ENCODE results near the gene DPEP1. TPM values are rescaled to one million over a fixed set of nuclear protein-coding genes. Genes with fewer than 3 reads are reported as not detected.

DPEP1 gene
- total RNA-seq, 1 donor from 2014 or later = 0.36 TPM

GRCh38 chr16:89604764-89605163 lies 8.7 kb upstream of the DPEP1 start:
- H3K9me3 Mint-ChIP-seq = no peaks in the 10 kb centered on the region
- H3K36me3 Mint-ChIP-seq = no peaks in the 10 kb centered on the region
- DNase-seq (ENCODE audit: low spot score in 2 of 2, unreplicated experiment in 2 of 2) = no peak
- peaks cover 3% of the 10 kb centered on the region for H3K27me3 Mint-ChIP-seq (ENCODE audit: low read depth)
- no peak for TF ChIP-seq CTCF (IDR thresholded peaks at IDR 0.05; ENCODE audit: unreplicated experiment)
- H3K4me1 Mint-ChIP-seq = peaks cover 8% of the 10 kb centered on the region
- H3K4me3 Mint-ChIP-seq = no peak overlapping the region
- no peak overlapping the region for H3K27ac Mint-ChIP-seq

GRCh38 chr16:89605186-89605970 lies 8.1 kb upstream of the DPEP1 start:
- Mint-ChIP-seq H3K4me3 (no peak overlapping the region), H3K36me3 (no peaks in the 10 kb centered on the region), H3K27me3 (ENCODE audit: low read depth) (peaks cover 3% of the 10 kb centered on the region), H3K9me3 (no peaks in the 10 kb centered on the region), H3K4me1 (peaks cover 8% of the 10 kb centered on the region), H3K27ac (no peak overlapping the region)
- no peak for TF ChIP-seq CTCF (IDR thresholded peaks at IDR 0.05; ENCODE audit: unreplicated experiment)
- DNase-seq (ENCODE audit: low spot score in 2 of 2, unreplicated experiment in 2 of 2) = no peak

DNA sequence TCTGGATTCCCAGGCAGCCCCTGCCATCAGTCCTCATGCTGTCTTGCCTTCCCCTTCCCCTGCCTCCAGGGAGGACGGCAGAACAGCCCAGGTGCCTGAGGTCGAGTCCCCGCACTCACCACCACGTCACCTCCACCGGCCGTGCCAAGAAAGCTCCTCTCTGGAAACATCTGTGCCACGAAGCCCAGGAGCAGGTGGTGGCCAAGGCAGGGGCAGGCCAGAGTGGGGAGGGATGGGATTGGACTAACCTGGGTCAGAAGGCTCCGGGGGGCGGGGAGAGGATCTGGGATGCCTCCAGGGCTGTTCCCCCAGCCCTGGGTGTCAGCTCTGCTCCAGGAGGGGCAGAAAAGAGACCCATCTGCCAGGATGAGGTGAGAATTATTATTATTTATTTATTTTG lies 7.4 kb upstream of the DPEP1 start:
- Mint-ChIP-seq H3K27ac (no peak overlapping the region), H3K36me3 (no peaks in the 10 kb centered on the region), H3K9me3 (no peaks in the 10 kb centered on the region), H3K4me1 (peaks cover 8% of the 10 kb centered on the region), H3K4me3 (no peak overlapping the region), H3K27me3 (ENCODE audit: low read depth) (peaks cover 3% of the 10 kb centered on the region)
- no peak for TF ChIP-seq CTCF (IDR thresholded peaks at IDR 0.05; ENCODE audit: unreplicated experiment)
- no peak for DNase-seq (ENCODE audit: low spot score in 2 of 2, unreplicated experiment in 2 of 2)

GRCh38 chr16:89607453-89607852 lies 6.0 kb upstream of the DPEP1 start:
- Mint-ChIP-seq H3K4me3 (no peak overlapping the region), H3K36me3 (no peaks in the 10 kb centered on the region), H3K27ac (no peak overlapping the region), H3K27me3 (ENCODE audit: low read depth) (peaks cover 3% of the 10 kb centered on the region), H3K4me1 (peaks cover 9% of the 10 kb centered on the region), H3K9me3 (no peaks in the 10 kb centered on the region)
- no peak for TF ChIP-seq CTCF (IDR thresholded peaks at IDR 0.05; ENCODE audit: unreplicated experiment)
- DNase-seq (ENCODE audit: low spot score in 2 of 2, unreplicated experiment in 2 of 2) = no peak

GRCh38 chr16:89607937-89608740 lies 5.3 kb upstream of the DPEP1 start:
- H3K27me3 Mint-ChIP-seq (ENCODE audit: low read depth) = peaks cover under 1% of the 10 kb centered on the region
- no peaks in the 10 kb centered on the region for H3K36me3 Mint-ChIP-seq
- no peak overlapping the region for H3K27ac Mint-ChIP-seq
- H3K9me3 Mint-ChIP-seq = no peaks in the 10 kb centered on the region
- H3K4me1 Mint-ChIP-seq = peaks cover 8% of the 10 kb centered on the region
- DNase-seq (ENCODE audit: low spot score in 2 of 2, unreplicated experiment in 2 of 2) = no peak
- TF ChIP-seq CTCF (IDR thresholded peaks at IDR 0.05; ENCODE audit: unreplicated experiment) = no peak
- H3K4me3 Mint-ChIP-seq = no peak overlapping the region
